Cardiac septum (tissue), 1 donor: ENCODE data around the gene ORAI2. TPM values are rescaled to one million over a fixed set of nuclear protein-coding genes. Genes with fewer than 3 reads are reported as not detected.
"Not testable (repeated sequence)": the region's sequence is repeated elsewhere in the genome, so short reads cannot be mapped to it uniquely, and the experiment has no call there.

Experiments
- DNase-seq: peaks from one replicate; pipeline ENCODE4 v3.0.0-alpha.2; 2020; ENCODE audit warnings: low spot score
- intact Hi-C: fragments of 100-400 bp; cut with DNase I; formaldehyde crosslinking; loops from one replicate; pipeline ENCODE4 v1.14.0; 2022
- total RNA-seq: library from RNA; stranded (reverse); fragmentation: NEBNext Ultra II Directional; extraction: Animal tissue kit (Norgen Biotek cat#: 25700); gene quantifications from one replicate; pipeline ENCODE4 v1.2.1, GENCODE V29; 2021
- donor health status: DM: no; HTN: no; CAD: no.

The ORAI2 gene
- total RNA-seq, 1 donor from 2014 or later: 6.8 TPM

DNA sequence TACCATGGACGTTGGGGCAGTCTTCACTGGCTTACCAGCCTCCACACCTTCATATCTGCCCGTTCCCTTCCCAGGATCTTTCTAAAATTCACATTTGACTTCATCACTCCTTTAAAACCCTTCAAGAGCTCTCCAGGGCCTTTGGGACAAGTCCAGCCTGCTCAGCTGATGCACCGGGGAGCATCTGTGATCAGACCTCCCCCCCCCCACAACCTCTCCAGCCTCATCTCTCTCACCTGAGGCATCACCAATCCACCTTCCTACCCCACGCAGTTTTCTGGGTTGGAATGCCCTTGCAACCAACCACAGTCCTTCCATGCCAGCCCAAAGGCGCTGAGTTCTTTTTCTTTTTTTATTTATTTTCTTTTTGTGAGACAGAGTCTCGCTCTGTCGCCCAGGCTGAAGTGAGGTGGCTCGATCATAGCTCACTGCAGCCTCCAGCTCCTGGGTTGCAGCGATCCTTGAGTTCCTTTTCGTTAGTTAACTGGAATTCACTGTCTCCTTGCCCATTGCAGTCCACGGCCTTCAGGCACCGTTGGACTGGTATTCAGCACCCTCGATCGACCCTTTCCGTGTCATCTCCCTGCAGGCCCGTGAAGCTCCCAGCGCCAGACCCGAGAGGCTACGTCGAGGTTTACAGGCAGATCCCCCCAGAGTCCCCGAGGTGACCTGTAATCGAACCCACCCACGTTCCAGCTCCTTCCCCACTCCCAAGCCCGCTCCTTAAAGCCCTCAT, 30.6 kb downstream of the ORAI2 start:
- intact Hi-C loops: no loop called here

DNA sequence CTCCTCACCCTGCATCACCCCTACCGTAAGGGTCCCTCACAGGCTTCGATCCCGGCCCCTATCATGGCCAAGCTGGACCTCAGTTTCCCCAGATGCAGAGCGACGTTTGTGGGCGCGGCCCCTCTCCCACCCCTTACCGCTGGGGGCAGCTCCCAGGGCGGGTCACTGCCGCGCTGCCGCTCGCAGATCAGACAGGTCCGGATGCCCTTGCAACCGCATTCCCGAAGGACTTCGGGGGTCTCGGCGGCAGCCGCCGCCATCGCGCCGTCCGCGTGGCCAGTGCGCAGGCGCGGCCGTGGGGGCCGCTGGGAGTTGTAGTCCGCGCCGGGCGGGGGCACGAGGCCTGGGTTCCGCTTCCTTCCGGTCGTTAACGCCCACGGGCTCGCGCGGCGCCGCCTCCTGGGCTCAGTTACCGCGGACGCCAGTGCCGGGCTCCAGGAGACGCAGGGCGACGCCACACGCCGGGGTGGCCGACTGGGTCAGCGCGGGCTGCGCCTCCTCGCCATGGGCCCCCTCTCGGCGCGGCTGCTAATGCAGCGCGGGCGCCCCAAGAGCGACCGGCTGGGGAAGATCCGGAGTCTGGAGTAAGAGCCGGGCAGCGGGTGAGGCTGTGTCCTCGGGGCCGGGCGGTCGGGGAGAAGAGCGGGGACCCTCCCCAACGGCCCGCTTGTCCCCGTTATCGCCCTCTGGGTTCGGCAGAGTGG, 31.4 kb downstream of the ORAI2 start, which contains the start of the genes ALKBH4 and LRWD1:
ALKBH4 (minus strand) TSS at position 287 of the 704 bp plus-strand sequence; CDS start at position 260, 27 bp downstream.
LRWD1 (plus strand) TSS at position 408 of the 704 bp plus-strand sequence; CDS start at position 505, 97 bp downstream.
- peak; percentile 98 for DNase-seq
- intact Hi-C loops: loop anchor here (5.0 kb wide), 1 partner anchor 52 kb away; no protein-coding TSS in a partner anchor

More for the DNA sequence above, 30.6 kb downstream of the ORAI2 start:
- DNase-seq: no peak

DNA sequence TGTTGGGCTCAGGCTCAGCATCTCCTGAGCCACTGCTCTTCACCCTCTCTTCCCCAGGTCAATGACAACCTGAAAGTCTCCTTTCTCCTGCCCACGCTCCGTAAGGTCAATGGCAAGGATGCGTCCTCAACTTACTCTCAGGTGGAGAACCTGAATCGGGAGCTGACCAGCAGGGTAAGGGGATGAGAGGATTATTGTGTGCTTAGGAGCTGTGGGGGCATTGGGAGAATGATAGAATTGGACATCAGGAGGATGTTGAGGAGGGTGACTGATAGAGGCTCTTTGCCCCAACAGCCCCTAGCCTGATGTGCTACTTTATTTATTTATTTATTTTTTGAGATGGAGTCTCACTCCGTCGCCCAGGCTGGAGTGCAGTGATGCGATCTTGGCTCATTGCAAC, 32.7 kb downstream of the ORAI2 start:
- intact Hi-C loops: loop anchor here (5.0 kb wide), 1 partner anchor 54 kb away; no protein-coding TSS in a partner anchor
- no peak for DNase-seq

DNA sequence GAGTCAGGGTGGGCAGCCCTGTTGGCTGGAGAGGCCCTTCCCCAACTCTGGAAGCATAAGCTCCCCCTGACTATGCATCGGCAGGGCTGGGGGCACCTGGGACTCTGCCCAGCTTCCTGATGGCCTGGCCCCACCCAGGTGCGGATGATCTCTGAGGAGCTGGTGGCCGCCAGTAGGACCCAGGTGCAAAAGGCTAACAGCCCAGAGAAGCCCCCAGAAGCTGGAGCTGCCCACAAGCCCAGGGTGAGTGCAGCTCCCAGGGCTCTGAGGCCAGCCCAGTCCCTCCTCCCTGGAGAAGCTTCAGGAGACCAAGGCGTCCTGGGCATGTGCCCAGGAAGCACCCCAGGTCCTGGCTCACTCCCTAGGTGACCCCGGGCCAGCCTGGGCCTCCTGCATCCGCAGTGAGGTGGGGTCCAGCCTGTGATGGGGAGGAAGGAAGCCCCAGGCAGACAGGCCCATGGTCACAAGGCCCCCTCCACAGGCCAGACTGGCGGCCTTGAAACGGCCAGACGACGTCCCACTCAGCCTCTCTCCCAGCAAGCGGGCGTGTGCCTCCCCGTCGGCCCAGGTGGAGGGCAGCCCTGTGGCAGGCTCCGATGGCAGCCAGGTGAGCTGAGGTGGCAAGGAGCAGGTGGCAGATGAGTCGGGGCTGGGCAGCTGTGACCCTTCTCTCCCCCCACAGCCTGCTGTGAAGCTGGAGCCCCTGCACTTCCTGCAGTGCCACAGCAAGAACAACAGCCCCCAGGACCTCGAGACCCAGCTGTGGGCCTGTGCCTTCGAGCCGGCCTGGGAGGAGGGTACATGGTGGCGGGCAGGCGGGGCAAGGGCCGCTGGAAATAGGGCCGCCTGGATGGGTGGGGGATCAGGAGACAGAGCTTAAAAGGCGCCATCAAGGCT, 34.5 kb downstream of the ORAI2 start:
- peak; percentile 68 for DNase-seq
- intact Hi-C loops: loop anchor here (5.0 kb wide), 1 partner anchor 56 kb away; no protein-coding TSS in a partner anchor

- DNase-seq: peak; percentile 67
- intact Hi-C loops: loop anchor here (5.0 kb wide), 1 partner anchor 56 kb away; no protein-coding TSS in a partner anchor
Measured at GRCh38 chr7:102468478-102469350, 35.3 kb downstream of the ORAI2 start.

DNA sequence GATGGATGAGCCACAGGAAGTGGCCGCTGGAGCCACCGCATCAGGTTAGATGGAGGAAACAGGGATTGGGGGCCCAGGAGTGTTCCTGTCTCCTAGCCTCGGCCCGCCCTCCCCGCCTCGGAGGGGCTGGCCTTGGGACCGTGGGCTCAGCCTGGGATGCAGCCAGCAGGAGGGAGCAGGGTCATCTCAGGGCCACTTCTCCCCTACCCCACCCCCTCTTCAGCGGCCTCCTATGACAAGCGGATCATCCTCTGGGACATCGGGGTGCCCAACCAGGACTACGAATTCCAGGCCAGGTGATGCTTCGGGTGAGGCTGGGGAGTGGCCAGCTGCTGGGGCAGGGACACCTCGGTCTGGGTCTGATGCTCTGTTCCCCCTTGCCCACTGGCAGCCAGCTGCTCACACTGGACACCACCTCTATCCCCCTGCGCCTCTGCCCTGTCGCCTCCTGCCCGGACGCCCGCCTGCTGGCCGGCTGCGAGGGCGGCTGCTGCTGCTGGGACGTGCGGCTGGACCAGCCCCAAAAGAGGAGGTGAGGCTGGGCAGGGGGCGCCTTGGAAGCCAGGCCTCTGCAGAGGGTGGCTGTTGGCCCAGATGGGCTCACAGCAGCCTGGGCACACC, 36.1 kb downstream of the ORAI2 start:
- intact Hi-C loops: loop anchor here (5.0 kb wide), 1 partner anchor 57 kb away; no protein-coding TSS in a partner anchor
- DNase-seq: peak; percentile 63

DNA sequence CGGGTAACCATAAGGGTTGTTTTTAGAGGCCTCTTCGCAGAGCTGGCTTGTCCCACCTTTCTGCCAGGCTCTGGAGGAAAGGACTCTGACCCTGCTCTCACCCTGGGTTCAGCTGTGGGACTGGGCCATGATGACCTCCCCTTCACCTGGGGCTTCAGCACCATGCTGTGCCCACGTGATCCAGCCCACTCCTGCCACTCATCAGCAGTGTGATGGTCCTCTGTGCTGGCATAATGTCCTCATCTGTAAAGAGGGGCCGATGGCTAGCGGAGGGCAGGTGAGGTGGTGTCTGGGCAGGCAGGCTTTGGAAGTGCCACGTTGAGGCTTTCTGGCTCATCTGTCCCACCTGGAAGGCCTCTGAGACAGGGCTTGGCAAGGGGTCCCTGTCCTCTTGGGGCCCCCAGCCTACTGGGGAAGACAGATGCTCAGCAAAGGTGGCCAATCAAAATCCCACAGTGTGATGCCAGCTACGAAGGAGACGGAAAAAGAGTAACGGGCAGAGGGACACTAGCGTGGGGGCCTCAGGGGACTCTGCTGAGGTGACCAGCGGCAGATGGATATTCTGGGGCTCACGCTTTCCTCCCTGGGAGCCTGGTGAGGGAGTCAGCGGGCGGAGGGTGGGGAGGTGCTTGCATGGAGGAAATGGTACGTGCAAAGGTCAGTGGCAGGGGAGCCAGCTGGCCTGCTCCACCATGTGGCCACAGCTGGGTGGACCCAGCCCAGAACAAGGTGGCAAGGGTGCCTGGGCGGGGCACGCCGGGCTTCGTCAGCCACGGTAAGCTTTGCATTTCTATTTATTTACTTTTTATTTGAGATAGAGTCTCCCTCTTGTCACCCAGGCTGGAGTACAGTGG, 36.8 kb downstream of the ORAI2 start:
- DNase-seq: peak; percentile 67

GRCh38 chr7:102471791-102472125, 38.4 kb downstream of the ORAI2 start:
- intact Hi-C loops: no loop called here

More for the DNA sequence above, 36.8 kb downstream of the ORAI2 start:
- intact Hi-C loops: loop anchor here (5.0 kb wide), 1 partner anchor 58 kb away; no protein-coding TSS in a partner anchor

DNA sequence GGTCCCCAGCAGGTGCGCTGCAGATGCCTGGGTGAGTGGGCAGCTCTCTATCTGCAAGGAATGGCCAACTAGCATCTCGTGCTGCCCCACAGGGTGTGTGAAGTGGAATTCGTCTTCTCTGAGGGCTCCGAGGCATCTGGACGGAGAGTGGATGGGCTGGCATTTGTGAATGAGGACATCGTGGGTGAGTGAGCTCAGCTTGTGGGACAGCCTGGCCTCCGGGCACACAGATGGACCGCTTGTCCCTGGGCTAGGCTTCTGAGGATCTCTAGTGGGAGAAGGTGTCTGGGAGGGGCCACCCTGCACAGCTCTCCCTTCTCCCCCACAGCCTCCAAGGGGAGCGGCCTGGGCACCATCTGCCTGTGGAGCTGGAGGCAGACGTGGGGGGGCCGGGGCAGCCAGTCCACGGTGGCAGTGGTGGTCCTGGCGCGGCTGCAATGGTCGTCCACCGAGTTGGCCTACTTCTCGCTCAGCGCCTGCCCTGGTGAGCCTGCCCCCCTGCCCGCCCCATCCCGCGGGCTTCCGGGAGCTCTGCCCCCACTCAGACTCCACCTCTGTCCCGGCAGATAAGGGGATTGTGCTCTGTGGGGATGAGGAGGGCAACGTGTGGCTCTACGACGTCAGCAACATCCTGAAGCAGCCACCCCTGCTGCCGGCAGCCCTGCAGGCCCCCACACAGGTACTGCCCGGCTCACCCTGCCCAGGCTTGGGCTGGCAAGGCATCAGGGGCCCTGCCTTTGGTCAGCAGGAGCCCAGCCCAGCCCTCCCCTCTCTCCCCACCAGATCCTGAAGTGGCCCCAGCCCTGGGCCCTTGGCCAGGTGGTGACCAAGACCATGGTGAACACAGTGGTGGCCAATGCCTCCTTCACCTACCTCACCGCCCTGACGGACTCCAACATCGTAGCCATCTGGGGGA, 39.0 kb downstream of the ORAI2 start:
- peak; percentile 57 for DNase-seq
- intact Hi-C loops: no loop called here

More at GRCh38 chr7:102471791-102472125, 38.4 kb downstream of the ORAI2 start:
- DNase-seq: no peak

DNA sequence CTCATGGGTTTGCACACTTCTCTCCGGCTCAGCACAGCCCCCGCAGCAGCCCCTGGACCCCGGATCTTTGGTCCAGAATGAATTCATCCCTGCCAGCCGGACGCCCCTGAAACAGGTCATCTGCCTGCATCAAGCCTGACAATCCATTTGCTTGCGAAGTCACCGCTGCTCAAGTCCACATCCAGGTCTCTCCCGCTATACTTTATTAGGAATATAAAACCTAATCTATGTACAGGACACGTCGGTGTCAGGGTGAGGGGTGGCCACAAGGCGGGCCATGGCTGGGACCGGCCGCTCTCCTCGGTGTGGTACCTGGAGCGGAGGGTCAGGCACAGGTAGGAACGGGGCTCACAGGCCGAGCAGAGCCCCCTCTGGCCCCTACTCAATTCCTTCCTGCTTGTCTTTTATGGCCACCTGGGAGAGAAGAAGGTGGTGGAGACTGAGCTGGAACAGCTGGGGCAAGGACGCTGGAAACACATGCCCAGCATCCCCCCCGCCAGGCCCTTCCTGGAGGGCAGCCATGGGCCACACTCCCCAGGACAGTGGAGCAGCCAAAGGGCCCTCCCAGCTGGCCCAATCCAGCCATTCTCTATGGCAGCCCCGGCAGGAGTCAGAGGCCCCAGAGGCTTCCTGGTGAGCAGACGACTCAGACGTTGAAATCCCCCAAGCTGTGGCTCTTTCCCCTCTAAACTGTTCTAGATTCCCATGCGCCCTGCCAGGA, 40.1 kb downstream of the ORAI2 start:
- peak; percentile 69 for DNase-seq
- intact Hi-C loops: no loop called here

- peak; percentile 53 for DNase-seq
- intact Hi-C loops: not testable (repeated sequence)
Measured at GRCh38 chr7:102474116-102474515, 40.7 kb downstream of the ORAI2 start.

DNA sequence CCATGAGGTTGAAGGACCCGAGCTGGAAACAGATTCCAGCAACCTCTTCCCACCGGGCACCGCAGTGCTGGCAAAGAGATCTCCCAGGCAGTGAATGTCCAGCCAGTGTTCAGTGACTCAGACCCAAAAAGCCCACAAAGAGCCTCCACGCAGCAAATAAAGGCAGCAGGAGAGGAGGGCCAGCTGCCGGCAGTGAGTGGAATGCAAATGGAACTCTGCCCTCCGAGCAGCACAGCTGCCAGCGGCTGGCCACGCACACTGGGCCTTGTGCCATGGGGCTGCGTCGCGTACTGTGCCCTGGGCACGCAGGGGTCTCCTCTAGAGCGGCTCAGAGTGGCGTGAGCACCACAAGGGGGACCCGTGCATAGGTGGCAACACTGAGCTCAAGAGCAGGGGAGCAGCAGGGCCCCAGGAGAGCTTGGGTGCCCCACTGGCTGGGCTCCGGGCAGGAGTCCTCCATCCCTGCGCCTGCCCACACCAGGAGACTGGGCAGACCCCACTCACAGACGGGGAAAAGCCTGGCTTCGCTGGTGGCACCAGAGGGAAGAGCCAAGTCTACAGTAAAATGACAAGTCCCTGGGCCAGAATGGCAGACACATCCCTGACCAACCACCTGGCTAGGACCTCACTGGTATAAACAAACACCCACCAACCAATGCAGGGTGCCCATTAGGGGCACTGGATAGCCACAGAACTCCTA, 41.5 kb downstream of the ORAI2 start:
- intact Hi-C loops, DNase-seq: not testable (repeated sequence)

GRCh38 chr7:102478314-102479208, 45.2 kb downstream of the ORAI2 start, which contains the start of gene POLR2J:
Gene POLR2J (minus strand): TSS chr7:102478922. CDS start chr7:102478860, 62 bp downstream.
- DNase-seq: peak; percentile 96
- intact Hi-C loops: not testable (repeated sequence)

DNA sequence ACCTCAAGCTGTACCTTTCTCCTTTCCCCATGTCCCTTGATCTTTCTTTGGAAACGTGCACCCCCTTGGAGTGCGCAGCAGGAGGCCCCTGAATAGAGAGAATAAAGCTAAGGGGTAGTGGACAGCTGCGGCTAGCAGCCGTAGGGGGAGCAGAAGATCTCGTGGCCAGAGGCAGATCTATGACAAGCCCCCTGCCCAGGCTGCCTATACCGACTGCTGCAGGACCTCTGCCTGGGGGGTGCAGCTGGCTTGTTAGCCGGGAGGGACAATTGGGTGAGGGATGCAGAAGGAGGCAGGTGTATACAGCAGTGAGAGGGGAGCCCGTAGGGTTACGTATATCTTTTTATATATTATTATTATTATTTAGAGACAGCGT, 45.8 kb downstream of the ORAI2 start:
- intact Hi-C loops, DNase-seq: not testable (repeated sequence)
